K562 (cell line): ENCODE results near the gene REX1BD. TPM values are rescaled to one million over a fixed set of nuclear protein-coding genes. Genes with fewer than 3 reads are reported as not detected.

Source experiments
- ATAC-seq: fragments of 200-7000 bp; cut with Tn5 transposase; 3 replicates; pipeline ENCODE4 v1.9.1; 2020; ENCODE audit warnings: moderate library complexity
- Bru-seq: library from RNA; stranded (reverse); fragments of 400-500 nt; gene quantifications from one replicate; lab custom pipeline; 2021; lab: Mats Ljungman, UMichigan
- BruChase-seq, 2 experiments: library from RNA; stranded (reverse); fragments of 400-500 nt; gene quantifications; one replicate each; lab custom pipeline; 2021; lab: Mats Ljungman, UMichigan
- BruUV-seq: library from RNA; stranded (reverse); fragments of 400-500 nt; replicated peaks from 2 replicates; lab custom pipeline; 2021; lab: Mats Ljungman, UMichigan
- CTCF ChIA-PET: fragments of 300-600 bp; formaldehyde crosslinking; extraction: SDS; loops from one replicate; lab custom pipeline; 2021; ENCODE audit warnings: low intra/inter-chr PET ratio; lab: Yijun Ruan, JAX
- POLR2A ChIA-PET: fragments of 300-600, 350-650 bp; sonication (Branson Sonifier 250); formaldehyde crosslinking; extraction: SDS; loops from one replicate; lab custom pipeline; 2021; ENCODE audit warnings: antibody characterized with exemption, inconsistent platforms; lab: Yijun Ruan, JAX
- DNase-seq, 4 experiments: peaks; one replicate each; pipeline versions ENCODE4 v3.0.0 to v3.0.0-alpha.2; 2011 to 2018; ENCODE audit warnings: low spot score in 3 of 4, mixed read lengths in 3 of 4; ENCODE audit errors: extremely low read depth in 1 of 4
- FAIRE-seq: peaks from 2 replicates; lab custom pipeline; 2011; peaks lifted over from hg19 to GRCh38; lab: Jason Lieb, UNC
- H2AFZ ChIP-seq: 2 replicates; pipeline ENCODE4 v1.6.0; 2011; ENCODE audit warnings: low read depth, low read length, control low read depth, inconsistent platforms
- H3K27ac ChIP-seq: fragments of 200-600 bp; 3 replicates; pipeline ENCODE4 v1.8.0; 2011; ENCODE audit warnings: low read depth, mild to moderate bottlenecking, control low read depth, inconsistent platforms, low read length, moderate library complexity, mixed read lengths; ENCODE audit errors: extremely low read depth
- H3K27me3 ChIP-seq, 2 experiments: fragments of 300-600 bp in 1 of 2; 2 replicates in 1 of 2; 3 replicates in 1 of 2; pipeline versions ENCODE4 v1.6.0 to v1.8.0; 2011; ENCODE audit warnings: inconsistent platforms in 2 of 2, low read length in 2 of 2, mild to moderate bottlenecking in 1 of 2, mixed read lengths in 1 of 2, moderate library complexity in 1 of 2; ENCODE audit not compliant: control insufficient read depth in 2 of 2, insufficient read depth in 2 of 2
- H3K36me3 ChIP-seq: fragments of 300-600 bp; 3 replicates; pipeline ENCODE4 v1.8.0; 2011; ENCODE audit warnings: mild to moderate bottlenecking, low read length, inconsistent platforms; ENCODE audit not compliant: control insufficient read depth, insufficient read depth
- H3K4me1 ChIP-seq, 2 experiments: fragments of 200-600 bp in 1 of 2; replicated peaks in 1 of 2; 2 replicates in 1 of 2; 3 replicates in 1 of 2; pipeline versions ENCODE4 v1.5.1 to v1.8.0; 2011; ENCODE audit warnings: inconsistent platforms in 2 of 2, low read length in 2 of 2, mild to moderate bottlenecking in 1 of 2, mixed read lengths in 1 of 2, moderate library complexity in 1 of 2; ENCODE audit not compliant: control insufficient read depth in 2 of 2, insufficient read depth in 2 of 2
- H3K4me2 ChIP-seq: 2 replicates; pipeline ENCODE4 v1.6.1; 2011; ENCODE audit warnings: low read length, control low read depth, inconsistent platforms, mixed read lengths; ENCODE audit not compliant: insufficient read depth
- H3K4me3 ChIP-seq: fragments of 200-600 bp; sonication (generic), shearing (Covaris generic); 2 replicates; pipeline ENCODE4 v1.5.1; 2016; ENCODE audit warnings: control low read depth, inconsistent platforms
- H3K79me2 ChIP-seq: fragments of 200-600 bp; 3 replicates; pipeline ENCODE4 v1.8.0; 2011; ENCODE audit warnings: low read length, inconsistent platforms; ENCODE audit not compliant: control insufficient read depth, insufficient read depth
- H3K9ac ChIP-seq, 2 experiments: 2 replicates each; pipeline versions ENCODE4 v1.6.0 to v1.6.1; 2011; ENCODE audit warnings: low read depth in 2 of 2, low read length in 2 of 2, control low read depth in 1 of 2, inconsistent platforms in 1 of 2, mild to moderate bottlenecking in 1 of 2, mixed read lengths in 1 of 2; ENCODE audit not compliant: insufficient read depth in 1 of 2
- H3K9me1 ChIP-seq: one replicate; pipeline ENCODE4 v1.6.0; 2011; ENCODE audit warnings: inconsistent platforms, mild to moderate bottlenecking, low read length, moderate library complexity; ENCODE audit not compliant: control insufficient read depth, insufficient read depth
- H3K9me3 ChIP-seq: replicated peaks from 2 replicates; pipeline ENCODE4 v1.5.1; 2011; ENCODE audit warnings: low read depth, low read length, inconsistent platforms; ENCODE audit not compliant: control insufficient read depth, insufficient read depth
- H4K20me1 ChIP-seq: replicated peaks from 2 replicates; pipeline ENCODE4 v1.6.1; 2011; ENCODE audit warnings: low read length, inconsistent platforms, mixed read lengths; ENCODE audit not compliant: control insufficient read depth, insufficient read depth
- ATF4 ChIP-seq: fragments of 450-650 bp; formaldehyde crosslinking; IDR thresholded peaks from 2 replicates; pipeline ENCODE4 v1.4.0; 2022; ENCODE audit warnings: mild to moderate bottlenecking, moderate library complexity
- GATAD2A ChIP-seq: fragments of 450-650 bp; IDR thresholded peaks from 2 replicates; pipeline ENCODE4 v1.6.1; 2017
- KDM2B ChIP-seq: fragments of 250-450 bp; sonication (Bioruptor Pico); IDR thresholded peaks from 2 replicates; pipeline ENCODE4 v1.8.0; 2021; ENCODE audit warnings: mild to moderate bottlenecking, moderate library complexity
- MNT ChIP-seq, 2 experiments: fragments of 450-650 bp; conservative IDR thresholded peaks; 2 replicates each; pipeline ENCODE4 v1.6.1; 2017; ENCODE audit warnings: mild to moderate bottlenecking in 2 of 2, moderate library complexity in 2 of 2
- NFIX ChIP-seq: fragments of 250-450 bp; sonication (Bioruptor Pico); IDR thresholded peaks from 2 replicates; pipeline ENCODE4 v1.4.0; 2020; ENCODE audit warnings: low read depth, mild to moderate bottlenecking, moderate library complexity
- ZHX1 ChIP-seq: fragments of 150-350 bp; conservative IDR thresholded peaks from 2 replicates; pipeline ENCODE4 v1.6.1; 2014; ENCODE audit warnings: low read length
- ZNF12 ChIP-seq: sonication (generic); formaldehyde crosslinking; IDR thresholded peaks from 2 replicates; pipeline ENCODE4 v1.4.0; 2020; ENCODE audit warnings: mild to moderate bottlenecking, missing genetic modification reagents
- ZNF778 ChIP-seq: fragments of 450-650 bp; formaldehyde crosslinking; IDR thresholded peaks from 2 replicates; pipeline ENCODE4 v1.4.0; 2020; ENCODE audit warnings: mild to moderate bottlenecking, moderate library complexity
- WGBS: fragments of 100-300 bp; shearing (Covaris generic); methylation state at CpG from one replicate; pipeline ENCODE4 v1.1.6; 2016; ENCODE audit warnings: low coverage, mixed read lengths; ENCODE audit not compliant: insufficient coverage; ENCODE audit errors: missing lambda C conversion rate; 5-methylcytosine and 5-hydroxymethylcytosine counted together
- in situ Hi-C: fragments of 300-500 bp; cut with MboI; formaldehyde crosslinking; loops from 4 replicates; pipeline ENCODE4 v1.15.0; 2018; ENCODE audit warnings: inconsistent platforms, mixed read lengths
- intact Hi-C: fragments of 100-400 bp; cut with micrococcal nuclease; formaldehyde crosslinking; loops from 2 replicates; pipeline ENCODE4 v1.14.2; 2022
- long read RNA-seq, 3 experiments: library from polyadenylated mRNA in 2 of 3; library from RNA in 1 of 3; unstranded in 2 of 3; stranded (forward) in 1 of 3; transcript quantifications; one replicate each; pipeline ENCODE4 v2.0.0, GENCODE V29; 2019 to 2022
- polyA minus RNA-seq, 3 experiments: library from RNA; depleted of rRNA, polyadenylated mRNA; stranded (reverse); fragments of >200 nt; gene quantifications; 2 replicates each; pipeline ENCODE4 v1.2.3, GENCODE V29; 2011
- polyA plus RNA-seq, 8 experiments: library from polyadenylated mRNA; depleted of rRNA in 4 of 8; stranded (reverse) in 5 of 8; unstranded in 3 of 8; fragments of >200 nt; fragmentation: Nextera tagmentation in 2 of 8; fragmentation: Illumina TruSeq in 1 of 8; extraction: Ambion mirVana in 2 of 8; extraction: Trizol in 1 of 8; gene quantifications; 2 replicates each; pipeline versions ENCODE4 v1.2.1 to v1.2.3, GENCODE V29; 2011 to 2014; ENCODE audit warnings: inconsistent platforms in 1 of 8, missing spikeins in 1 of 8
- total RNA-seq, 7 experiments: library from RNA; depleted of rRNA in 6 of 7; stranded (reverse); fragments of >200 nt in 6 of 7; fragmentation: Illumina TruSeq in 2 of 7; extraction: Trizol in 2 of 7; gene quantifications; 2 replicates each; pipeline versions ENCODE4 v1.2.1 to v1.2.3, GENCODE V29; 2011 to 2021; ENCODE audit warnings: low replicate concordance in 1 of 7

REX1BD gene
- 18.7 and 60.0 TPM in 2 replicates for total RNA-seq (2011; cell fraction: chromatin; rRNA removed; ENCODE audit: low replicate concordance)
- 56.3 and 62.2 TPM in 2 replicates for total RNA-seq (2011; cell fraction: nucleolus; rRNA removed)
- total RNA-seq (2011; cell fraction: nucleoplasm; rRNA removed) = 43.5 and 57.0 TPM in 2 replicates
- 118 and 136 TPM in 2 replicates for total RNA-seq (2014; rRNA removed)
- total RNA-seq (2014; rRNA removed; fragmentation: Illumina TruSeq; extraction: Trizol) = 4.8 and 7.2 TPM in 2 replicates
- 17.4 and 17.7 TPM in 2 replicates for total RNA-seq (2015; rRNA removed; fragmentation: Illumina TruSeq; extraction: Trizol)
- 78.5 and 87.0 TPM in 2 replicates for total RNA-seq (2021)
- 13.8 and 19.2 TPM in 2 replicates for polyA plus RNA-seq (2011; rRNA removed)
- polyA plus RNA-seq (2011; cell fraction: cytosol; rRNA removed) = 34.7 and 78.2 TPM in 2 replicates
- polyA plus RNA-seq (2011; cell fraction: nucleus; rRNA removed) = 180 and 217 TPM in 2 replicates
- polyA plus RNA-seq (2012) = 58.6 and 65.4 TPM in 2 replicates
- polyA plus RNA-seq (2014; fragmentation: Illumina TruSeq; extraction: Trizol) = 5.7 and 8.4 TPM in 2 replicates
- polyA plus RNA-seq (2014; fragmentation: Nextera tagmentation; extraction: Ambion mirVana) = 1 to 10 TPM; 1.9 to 4.7 TPM
- 102 and 115 TPM in 2 replicates for polyA plus RNA-seq (2014; rRNA removed)
- 1.2 and 1.4 TPM in 2 replicates for polyA minus RNA-seq (2011; rRNA and poly(A)+ RNA removed)
- polyA minus RNA-seq (2011; cell fraction: cytosol; rRNA and poly(A)+ RNA removed) = 11.4 and 17.5 TPM in 2 replicates
- 9.3 and 9.8 TPM in 2 replicates for polyA minus RNA-seq (2011; cell fraction: nucleus; rRNA and poly(A)+ RNA removed)
- Bru-seq, nascent RNA = percentile 77 among the genes with signal in this experiment
- percentile 68 among the genes with signal in this experiment for BruChase-seq, experiment 1, labeled RNA remaining after a 2-hour chase
- percentile 62 among the genes with signal in this experiment for BruChase-seq, experiment 2, labeled RNA remaining after a 6-hour chase
- long read RNA-seq, experiment 1, transcript REX1BD-203 (1 exons, 2,465 nt) = major isoform, 58 of 195 reads
- long read RNA-seq, experiment 1, transcript REX1BD-201 (5 exons, 839 nt) = minor isoform, 31 of 195 reads
- long read RNA-seq, experiment 1, transcript REX1BD-202 (5 exons, 702 nt) = minor isoform, 14 of 195 reads
- long read RNA-seq, experiment 1, transcript REX1BD-205 (4 exons, 1,081 nt) = minor isoform, 14 of 195 reads
- long read RNA-seq, experiment 1, partial matches to known transcripts = 70 of 195 reads
- long read RNA-seq, experiment 1, other reads (novel, unspliced or antisense) = 2 of 195 reads
- long read RNA-seq, experiment 2, transcript REX1BD-201 (5 exons, 839 nt) = major isoform, 33 of 66 reads
- long read RNA-seq, experiment 2, transcript REX1BD-205 (4 exons, 1,081 nt) = minor isoform, 5 of 66 reads
- long read RNA-seq, experiment 2, transcript REX1BD-202 (5 exons, 702 nt) = minor isoform, 12 of 66 reads
- long read RNA-seq, experiment 2, partial matches to known transcripts = 8 of 66 reads
- long read RNA-seq, experiment 2, other reads (novel, unspliced or antisense) = 5 of 66 reads
- long read RNA-seq, experiment 3, transcript REX1BD-202 (5 exons, 702 nt) = minor isoform, 9 of 62 reads
- long read RNA-seq, experiment 3, transcript REX1BD-201 (5 exons, 839 nt) = major isoform, 31 of 62 reads
- long read RNA-seq, experiment 3, transcript REX1BD-205 (4 exons, 1,081 nt) = minor isoform, 7 of 62 reads
- long read RNA-seq, experiment 3, partial matches to known transcripts = 2 of 62 reads
- long read RNA-seq, experiment 3, other reads (novel, unspliced or antisense) = 6 of 62 reads

GRCh38 chr19:18588611-18589379, at the start of gene REX1BD:
REX1BD (plus strand) TSS chr19:18588798; CDS start chr19:18588802, 4 bp downstream.
- FAIRE-seq = peak; percentile 70
- H3K79me2 ChIP-seq = peaks cover 24% of the 10 kb centered on the region
- H3K27ac ChIP-seq = peak within 1 kb of the TSS; percentile 79
- H3K9me1 ChIP-seq = no peaks in the 10 kb centered on the region
- peaks cover 5% of the 10 kb centered on the region; the same call in 2 of the 3 replicates for H3K36me3 ChIP-seq
- peaks cover 20 to 60% of the 10 kb centered on the region in 2 experiments for H3K4me1 ChIP-seq
- BruUV-seq = no TSS peak
- peak within 1 kb of the TSS; percentile 79 for H2AFZ ChIP-seq
- H3K4me2 ChIP-seq = peak within 1 kb of the TSS; percentile 89
- intact Hi-C loops (loop anchor here (2.0 kb wide), 2 partner anchors 18 to 68 kb away; partner anchors contain the start of gene UBA52), in situ Hi-C loops (no loop called here)
- WGBS = under 1% methylated on average over 65 of the region's 72 CpGs
- peak within 1 kb of the TSS; percentile 71 for H3K4me3 ChIP-seq
- no peaks in the 10 kb centered on the region for H3K9me3 ChIP-seq
- H3K9ac ChIP-seq = peak within 1 kb of the TSS; percentile 85 to 93
- CTCF ChIA-PET = interaction anchor here (0.8 to 1.6 kb wide), 2 partner anchors 87 to 259 kb away, joined by 4 read pairs; no protein-coding TSS in a partner anchor
- peak; percentile 85 for ATAC-seq
- H3K27me3 ChIP-seq = no peaks in the 10 kb centered on the region
- DNase-seq = peak; percentile 86 to 94 (median 89)
- peaks cover 6% of the 10 kb centered on the region; the same call in 1 of the 2 replicates for H4K20me1 ChIP-seq
- POLR2A ChIA-PET = interaction anchor here (0.6 to 5.4 kb wide), 13 partner anchors 9 to 370 kb away, joined by 3 to 39 read pairs (median 4); partner anchors contain the start of genes KXD1, UBA52 and UPF1
- no peak for TF ChIP-seq ZHX1
- no peak for TF ChIP-seq NFIX (CRISPR knock-in tag)
- TF ChIP-seq ATF4 (CRISPR knock-in tag) = no peak
- TF ChIP-seq ZNF12 = no peak
- peak; percentile 80; the same call in 1 of the 2 replicates for TF ChIP-seq KDM2B (CRISPR knock-in tag)
- TF ChIP-seq MNT (conservative IDR thresholded peaks at IDR 0.05) = peak; percentile 10 to 39; a peak in 2 of 4 replicates
- peak; percentile 95 for TF ChIP-seq GATAD2A
- no peak for TF ChIP-seq ZNF778 (CRISPR knock-in tag)
